CD4-positive, alpha-beta T cell (primary cell): Measurements from ENCODE around the gene PRSS36. TPM values are rescaled to one million over a fixed set of nuclear protein-coding genes. Genes with fewer than 3 reads are reported as not detected.
"Not testable (repeated sequence)": the region's sequence is repeated elsewhere in the genome, so short reads cannot be mapped to it uniquely, and the experiment has no call there.

ENCODE experiments used
- ATAC-seq: fragments of 200-7000 bp; cut with Tn5 transposase; one replicate; pipeline ENCODE4 v1.10.0; 2022; ENCODE audit warnings: mild to moderate bottlenecking; ENCODE audit not compliant: poor library complexity
- CTCF ChIA-PET: fragments of 350-600 bp; sonication (Branson Sonifier 250); formaldehyde crosslinking; loops from one replicate; lab custom pipeline; 2021; ENCODE audit warnings: antibody characterized with exemption, inconsistent platforms; lab: Charles Lee
- POLR2A ChIA-PET: fragments of 350-600 bp; sonication (Branson Sonifier 250); formaldehyde crosslinking; loops from one replicate; lab custom pipeline; 2021; ENCODE audit warnings: antibody characterized with exemption, inconsistent platforms; lab: Charles Lee
- DNase-seq, 14 experiments: peaks; one replicate each; pipeline ENCODE4 v3.0.0-alpha.2; 2013 to 2020; ENCODE audit warnings: mixed read lengths in 2 of 14
- H3K27ac ChIP-seq, 2 donors: one replicate each; pipeline versions ENCODE4 v1.5.1 to v1.7.0; 2013; ENCODE audit warnings: low read length in 2 of 2, low read depth in 1 of 2, mild to moderate bottlenecking in 1 of 2
- H3K27me3 ChIP-seq, 2 experiments: 1 replicate in 1 of 2; 2 replicates in 1 of 2; pipeline versions ENCODE4 v1.6.1 to v1.7.0; 2013; ENCODE audit warnings: low read length in 2 of 2, control low read depth in 1 of 2, mild to moderate bottlenecking in 1 of 2, moderate library complexity in 1 of 2; ENCODE audit not compliant: insufficient read depth in 2 of 2, control insufficient read depth in 1 of 2
- H3K36me3 ChIP-seq: one replicate; pipeline ENCODE4 v1.6.1; 2013; ENCODE audit warnings: low read length, control low read depth; ENCODE audit not compliant: insufficient read depth
- H3K4me1 ChIP-seq: one replicate; pipeline ENCODE4 v1.6.1; 2013; ENCODE audit warnings: low read length, control low read depth; ENCODE audit not compliant: insufficient read depth
- H3K4me3 ChIP-seq: one replicate; pipeline ENCODE4 v1.5.1; 2013; ENCODE audit warnings: mild to moderate bottlenecking, low read length, moderate library complexity
- H3K9me3 ChIP-seq, 2 experiments: 1 replicate in 1 of 2; 2 replicates in 1 of 2; pipeline versions ENCODE4 v1.6.1 to v1.7.0; 2013; ENCODE audit warnings: low read length in 2 of 2, mild to moderate bottlenecking in 2 of 2, control low read depth in 1 of 2, moderate library complexity in 1 of 2; ENCODE audit not compliant: control insufficient read depth in 1 of 2, insufficient read depth in 1 of 2
- H3K27ac Mint-ChIP-seq: one replicate; pipeline ENCODE4 v1.8.0; 2020; ENCODE audit warnings: mixed read lengths
- H3K27me3 Mint-ChIP-seq: one replicate; pipeline ENCODE4 v1.8.0; 2021; ENCODE audit warnings: mixed read lengths
- H3K36me3 Mint-ChIP-seq: one replicate; pipeline ENCODE4 v1.8.0; 2021; ENCODE audit warnings: low read depth, mixed read lengths
- H3K4me1 Mint-ChIP-seq: one replicate; pipeline ENCODE4 v1.8.0; 2021; ENCODE audit warnings: low read depth, mixed read lengths
- H3K4me3 Mint-ChIP-seq: one replicate; pipeline ENCODE4 v1.8.0; 2020; ENCODE audit warnings: mild to moderate bottlenecking, mixed read lengths
- H3K9me3 Mint-ChIP-seq: one replicate; pipeline ENCODE4 v1.8.0; 2020; ENCODE audit warnings: mixed read lengths
- CTCF ChIP-seq: fragments of 200-600 bp; IDR thresholded peaks from one replicate; pipeline ENCODE4 v1.8.0; 2022; ENCODE audit warnings: antibody characterized with exemption, mild to moderate bottlenecking
- intact Hi-C, 2 experiments: fragments of 100-400 bp; cut with DNase I in 1 of 2; cut with micrococcal nuclease in 1 of 2; formaldehyde crosslinking; loops; one replicate each; pipeline versions ENCODE4 v1.15.1 to v1.9.0; 2023 to 2025; cut with DNase I, micrococcal nuclease
- total RNA-seq, 174 experiments: library from RNA in 2 of 174; stranded (reverse) in 2 of 174; gene quantifications; one replicate each; pipeline ENCODE4 v1.2.3 and lab custom pipeline; 2021 to 2026

The PRSS36 gene
- total RNA-seq, 2 experiments from 2014 or later, result 0.33 to 0.56 TPM

- Histone ChIP-seq H3K27ac (no peak overlapping the region), H3K4me1 (peaks cover 6% of the 10 kb centered on the region), H3K36me3 (no peaks in the 10 kb centered on the region), H3K9me3 (no peaks in the 10 kb centered on the region), H3K27me3 (no peaks in the 10 kb centered on the region), H3K4me3 (no peak overlapping the region)
- ChIA-PET CTCF (no interaction called here), POLR2A (interaction anchor here (1.3 kb wide), 1 partner anchor 31 kb away, joined by 4 read pairs; the partner anchor contains the start of gene FUS)
- no peak overlapping the region for H3K4me3 Mint-ChIP-seq
- no peak for ATAC-seq
- no peak for TF ChIP-seq CTCF
- H3K27me3 Mint-ChIP-seq, result peaks cover 8% of the 10 kb centered on the region
- H3K27ac Mint-ChIP-seq, result no peak overlapping the region
- no peaks in the 10 kb centered on the region for H3K36me3 Mint-ChIP-seq
- no peaks in the 10 kb centered on the region for H3K9me3 Mint-ChIP-seq
- intact Hi-C loops, result loop anchor here in 1 of 2 experiments (10.0 kb wide), 1 partner anchor 56 kb away; the partner anchor contains the start of gene PYCARD
- peak in 1 of 14 experiments; percentile 20 for DNase-seq
- peaks cover 5% of the 10 kb centered on the region for H3K4me1 Mint-ChIP-seq
Measured at GRCh38 chr16:31148281-31148728, 1.6 kb downstream of the PRSS36 start.

- POLR2A ChIA-PET, result no interaction called here
- DNase-seq, result no peak
- no peak for ATAC-seq
- H3K4me1 ChIP-seq, result peaks cover 13% of the 10 kb centered on the region
- Mint-ChIP-seq H3K27ac (no peak overlapping the region), H3K4me1 (peaks cover 5% of the 10 kb centered on the region), H3K27me3 (peaks cover 8% of the 10 kb centered on the region), H3K4me3 (no peak overlapping the region), H3K9me3 (no peaks in the 10 kb centered on the region), H3K36me3 (no peaks in the 10 kb centered on the region)
- no peak overlapping the region for H3K27ac ChIP-seq
- no peak overlapping the region for H3K4me3 ChIP-seq
- H3K9me3 ChIP-seq, result no peaks in the 10 kb centered on the region
- no peaks in the 10 kb centered on the region for H3K27me3 ChIP-seq
- no peak for TF ChIP-seq CTCF
- intact Hi-C loops, result loop anchor here in 1 of 2 experiments (10.0 kb wide), 1 partner anchor 57 kb away; the partner anchor contains the start of gene PYCARD
- H3K36me3 ChIP-seq, result no peaks in the 10 kb centered on the region
- CTCF ChIA-PET, result no interaction called here
Measured at GRCh38 chr16:31147574-31147973, 2.3 kb downstream of the PRSS36 start.

- H3K27ac ChIP-seq, result no peak overlapping the region
- H3K4me3 ChIP-seq, result no peak overlapping the region
- CTCF ChIA-PET, result no interaction called here
- no peaks in the 10 kb centered on the region for H3K36me3 Mint-ChIP-seq
- H3K27ac Mint-ChIP-seq, result no peak overlapping the region
- no peak for TF ChIP-seq CTCF
- H3K36me3 ChIP-seq, result no peaks in the 10 kb centered on the region
- no peak overlapping the region for H3K4me3 Mint-ChIP-seq
- no peak for ATAC-seq
- H3K4me1 ChIP-seq, result peaks cover 23% of the 10 kb centered on the region
- H3K9me3 Mint-ChIP-seq, result no peaks in the 10 kb centered on the region
- H3K27me3 ChIP-seq, result no peaks in the 10 kb centered on the region
- peaks cover 8% of the 10 kb centered on the region for H3K27me3 Mint-ChIP-seq
- H3K4me1 Mint-ChIP-seq, result peaks cover 13% of the 10 kb centered on the region
- POLR2A ChIA-PET, result interaction anchor here (0.7 to 1.5 kb wide), 2 partner anchors 32 to 71 kb away, joined by 3 to 5 read pairs; partner anchors contain the start of genes ZNF646 and ZNF668
- intact Hi-C loops, result loop anchor here in 1 of 2 experiments (10.0 kb wide), 1 partner anchor 59 kb away; the partner anchor contains the start of gene PYCARD
- peak in 1 of 14 experiments; percentile 14 for DNase-seq
- no peaks in the 10 kb centered on the region for H3K9me3 ChIP-seq
Measured at GRCh38 chr16:31145398-31145990, 4.4 kb downstream of the PRSS36 start.

- H3K4me1 Mint-ChIP-seq, result peaks cover 13% of the 10 kb centered on the region
- POLR2A ChIA-PET, result interaction anchor here (3.3 to 4.1 kb wide), 3 partner anchors 27 to 58 kb away, joined by 18 to 152 read pairs (median 120); partner anchors contain the start of genes FUS, KAT8 and PYCARD
- not testable (repeated sequence) for H3K27me3 ChIP-seq, ATAC-seq, H3K9me3 Mint-ChIP-seq, H3K9me3 ChIP-seq, H3K27me3 Mint-ChIP-seq, H3K36me3 ChIP-seq, H3K4me3 Mint-ChIP-seq, H3K36me3 Mint-ChIP-seq, H3K4me3 ChIP-seq, H3K27ac ChIP-seq, DNase-seq, H3K27ac Mint-ChIP-seq
- H3K4me1 ChIP-seq, result peaks cover 23% of the 10 kb centered on the region
- CTCF ChIA-PET, result interaction anchor here (0.9 kb wide), 1 partner anchor 190 kb away, joined by 3 read pairs; no protein-coding TSS in a partner anchor
- intact Hi-C loops, result loop anchor here in 1 of 2 experiments (5.0 to 10.0 kb wide), 2 partner anchors 37 to 60 kb away; partner anchors contain the start of genes BCKDK and PYCARD
Measured at GRCh38 chr16:31144418-31144817, 5.4 kb downstream of the PRSS36 start.
